Natural killer cell (primary cell): ENCODE measurements around the gene RPL22. TPM values are rescaled to one million over a fixed set of nuclear protein-coding genes. Genes with fewer than 3 reads are reported as not detected.

ENCODE experiments used
- ATAC-seq, 3 donors: fragments of 150-1000 bp in 2 of 3; fragments of 200-7000 bp in 1 of 3; cut with Tn5 transposase; 1 replicate in 1 of 3; 2 replicates in 2 of 3; pipeline ENCODE4 v1.10.0; 2021; ENCODE audit warnings: mild to moderate bottlenecking in 2 of 3, moderate library complexity in 2 of 3
- DNase-seq, 2 donors: peaks; one replicate each; pipeline versions ENCODE4 v3.0.0 to v3.0.0-alpha.2; 2013 to 2021; ENCODE audit warnings: mixed read lengths in 1 of 2
- H3K27ac ChIP-seq: one replicate; pipeline ENCODE4 v1.5.1; 2013; ENCODE audit warnings: mild to moderate bottlenecking, low read length
- H3K27me3 ChIP-seq: one replicate; pipeline ENCODE4 v1.6.1; 2013; ENCODE audit warnings: low read length; ENCODE audit not compliant: control insufficient read depth, insufficient read depth
- H3K36me3 ChIP-seq: one replicate; pipeline ENCODE4 v1.6.1; 2013; ENCODE audit warnings: low read length; ENCODE audit not compliant: control insufficient read depth, insufficient read depth
- H3K4me1 ChIP-seq: one replicate; pipeline ENCODE4 v1.6.1; 2013; ENCODE audit warnings: low read length; ENCODE audit not compliant: control insufficient read depth, insufficient read depth
- H3K4me3 ChIP-seq: one replicate; pipeline ENCODE4 v1.5.1; 2013; ENCODE audit warnings: low read length
- H3K9me3 ChIP-seq: one replicate; pipeline ENCODE4 v1.6.1; 2013; ENCODE audit warnings: low read length; ENCODE audit not compliant: control insufficient read depth, insufficient read depth
- H3K27ac Mint-ChIP-seq, 2 donors: one replicate each; pipeline ENCODE4 v1.8.0; 2022; ENCODE audit warnings: mild to moderate bottlenecking in 2 of 2, mixed read lengths in 2 of 2, moderate library complexity in 1 of 2
- H3K27me3 Mint-ChIP-seq, 2 donors: one replicate each; pipeline ENCODE4 v1.8.0; 2022; ENCODE audit warnings: low read depth in 2 of 2, mixed read lengths in 2 of 2
- H3K36me3 Mint-ChIP-seq: one replicate; pipeline ENCODE4 v1.8.0; 2022; ENCODE audit warnings: mixed read lengths
- H3K4me1 Mint-ChIP-seq, 2 donors: one replicate each; pipeline ENCODE4 v1.8.0; 2022; ENCODE audit warnings: mixed read lengths in 2 of 2
- H3K4me3 Mint-ChIP-seq: one replicate; pipeline ENCODE4 v1.8.0; 2022; ENCODE audit warnings: mild to moderate bottlenecking, moderate library complexity, mixed read lengths
- H3K9me3 Mint-ChIP-seq, 2 donors: one replicate each; pipeline ENCODE4 v1.8.0; 2022; ENCODE audit warnings: mixed read lengths in 2 of 2
- WGBS: methylation state at CpG from one replicate; pipeline ENCODE4 v1.1.7; 2013; ENCODE audit warnings: missing lambda C conversion rate; ENCODE audit not compliant: insufficient coverage; 5-methylcytosine and 5-hydroxymethylcytosine counted together
- intact Hi-C: fragments of 100-400 bp; cut with micrococcal nuclease; formaldehyde crosslinking; loops from one replicate; pipeline ENCODE4 v1.14.2; 2022
- total RNA-seq, 4 donors: library from RNA; stranded (reverse); fragments of 120-200 nt in 1 of 4; gene quantifications; one replicate each; pipeline versions ENCODE4 v1.2.3 to v1.2.4, GENCODE V29; 2013 to 2022
- TF ChIP-seq, protein P1 (sequence below): fragments of 200-600 bp; IDR thresholded peaks from one replicate; pipeline ENCODE4 v1.8.0; 2022; ENCODE audit warnings: antibody characterized with exemption

Gene RPL22
- total RNA-seq, 3 donors from 2014 or later (not counting 1 experiment from before 2014, with no cell fraction given), result 210 to 239 (median 228) TPM

DNA sequence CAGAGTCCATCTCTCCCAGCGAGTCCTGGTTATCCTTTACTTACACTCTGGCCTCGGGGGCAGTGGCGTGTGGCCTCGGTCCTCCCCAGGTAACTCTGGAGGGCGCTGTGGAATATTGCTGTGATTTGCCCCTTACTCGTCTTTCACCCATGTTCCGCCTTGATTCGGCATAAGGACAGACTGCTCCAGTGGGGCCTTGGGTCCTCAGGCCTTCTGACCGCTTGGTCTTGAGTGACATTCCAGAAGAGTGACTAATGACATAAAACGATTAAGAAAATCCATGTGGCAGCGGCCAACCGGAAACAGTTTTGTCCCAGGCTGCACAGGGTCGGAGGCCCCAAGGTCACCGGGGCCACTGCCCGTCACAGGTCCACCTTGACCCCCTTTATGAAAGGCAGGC is 25.3 kb upstream of the RPL22 start:
- Mint-ChIP-seq H3K36me3 (peaks cover 6% of the 10 kb centered on the region), H3K9me3 (no peaks in the 10 kb centered on the region), H3K4me3 (no peak overlapping the region), H3K27me3 (no peaks in the 10 kb centered on the region), H3K4me1 (peaks cover 0 to 5% of the 10 kb centered on the region in 2 donors), H3K27ac (no peak overlapping the region)
- DNase-seq (no peak), ATAC-seq (no peak)
- no peaks in the 10 kb centered on the region for H3K9me3 ChIP-seq
- no peak overlapping the region for H3K4me3 ChIP-seq
- H3K27ac ChIP-seq, result no peak overlapping the region
- peaks cover 38% of the 10 kb centered on the region for H3K36me3 ChIP-seq
- 97% methylated on average over 15 of the region's 15 CpGs for WGBS
- TF ChIP-seq, protein P1, sequence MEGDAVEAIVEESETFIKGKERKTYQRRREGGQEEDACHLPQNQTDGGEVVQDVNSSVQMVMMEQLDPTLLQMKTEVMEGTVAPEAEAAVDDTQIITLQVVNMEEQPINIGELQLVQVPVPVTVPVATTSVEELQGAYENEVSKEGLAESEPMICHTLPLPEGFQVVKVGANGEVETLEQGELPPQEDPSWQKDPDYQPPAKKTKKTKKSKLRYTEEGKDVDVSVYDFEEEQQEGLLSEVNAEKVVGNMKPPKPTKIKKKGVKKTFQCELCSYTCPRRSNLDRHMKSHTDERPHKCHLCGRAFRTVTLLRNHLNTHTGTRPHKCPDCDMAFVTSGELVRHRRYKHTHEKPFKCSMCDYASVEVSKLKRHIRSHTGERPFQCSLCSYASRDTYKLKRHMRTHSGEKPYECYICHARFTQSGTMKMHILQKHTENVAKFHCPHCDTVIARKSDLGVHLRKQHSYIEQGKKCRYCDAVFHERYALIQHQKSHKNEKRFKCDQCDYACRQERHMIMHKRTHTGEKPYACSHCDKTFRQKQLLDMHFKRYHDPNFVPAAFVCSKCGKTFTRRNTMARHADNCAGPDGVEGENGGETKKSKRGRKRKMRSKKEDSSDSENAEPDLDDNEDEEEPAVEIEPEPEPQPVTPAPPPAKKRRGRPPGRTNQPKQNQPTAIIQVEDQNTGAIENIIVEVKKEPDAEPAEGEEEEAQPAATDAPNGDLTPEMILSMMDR, result no peak
- no peaks in the 10 kb centered on the region for H3K27me3 ChIP-seq
- intact Hi-C loops, result no loop called here
- no peaks in the 10 kb centered on the region for H3K4me1 ChIP-seq

DNA sequence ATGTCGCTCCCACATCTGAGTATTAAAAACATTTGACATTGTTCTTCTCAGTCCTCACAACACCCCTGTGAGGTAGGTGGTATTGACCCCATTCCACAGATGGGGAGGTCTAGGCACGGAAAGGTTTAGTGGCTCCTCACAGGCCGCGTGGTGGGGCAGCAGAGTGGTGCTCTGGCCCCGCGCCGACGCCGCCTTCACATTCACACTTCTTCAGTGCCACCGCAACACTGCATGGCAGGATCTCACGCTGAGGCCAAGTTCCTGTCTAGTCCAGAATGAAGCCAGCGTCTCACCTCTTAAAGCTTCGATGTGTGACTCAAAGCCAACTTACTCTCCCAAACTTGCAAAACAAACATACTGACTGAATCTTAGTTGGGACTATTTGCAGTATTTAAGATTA is 24.2 kb upstream of the RPL22 start:
- no peak overlapping the region for H3K27ac Mint-ChIP-seq
- H3K27me3 ChIP-seq, result no peaks in the 10 kb centered on the region
- WGBS, result 95% methylated on average over 12 of the region's 13 CpGs

DNA sequence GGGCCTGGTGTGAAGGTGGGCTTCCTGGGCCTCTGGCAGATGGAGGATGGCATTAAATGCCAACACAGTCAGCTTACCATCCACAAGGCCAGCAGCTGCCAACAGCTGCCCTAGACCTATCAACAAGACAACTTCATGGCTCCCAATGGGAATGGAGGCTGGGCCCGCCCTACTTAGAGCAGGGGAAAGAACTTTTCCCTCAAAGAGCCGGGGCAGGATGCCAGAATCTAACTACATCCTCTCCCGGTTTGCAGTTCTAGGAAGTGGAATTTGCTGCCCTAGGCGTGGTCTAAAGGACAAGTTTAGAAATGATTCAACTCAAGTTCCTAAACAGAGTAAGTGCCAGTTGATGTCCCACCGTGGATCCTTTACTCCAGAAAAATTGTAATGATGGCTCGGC is 23.2 kb upstream of the RPL22 start:
- TF ChIP-seq, protein P1, result no peak
- Mint-ChIP-seq H3K9me3 (no peaks in the 10 kb centered on the region), H3K4me1 (peaks cover 0 to 5% of the 10 kb centered on the region in 2 donors), H3K27ac (no peak overlapping the region), H3K4me3 (no peak overlapping the region), H3K36me3 (peaks cover 6% of the 10 kb centered on the region), H3K27me3 (no peaks in the 10 kb centered on the region)
- intact Hi-C loops, result no loop called here
- WGBS, result 93% methylated on average over 6 of the region's 6 CpGs
- no peak for ATAC-seq
- Histone ChIP-seq H3K27me3 (no peaks in the 10 kb centered on the region), H3K4me1 (no peaks in the 10 kb centered on the region), H3K9me3 (no peaks in the 10 kb centered on the region), H3K27ac (no peak overlapping the region), H3K4me3 (no peak overlapping the region), H3K36me3 (peaks cover 31% of the 10 kb centered on the region)
- no peak for DNase-seq

More for the DNA sequence above, 24.2 kb upstream of the RPL22 start:
- Histone ChIP-seq H3K4me3 (no peak overlapping the region), H3K27ac (no peak overlapping the region), H3K36me3 (peaks cover 35% of the 10 kb centered on the region), H3K9me3 (no peaks in the 10 kb centered on the region), H3K4me1 (no peaks in the 10 kb centered on the region)
- H3K4me1 Mint-ChIP-seq, result peaks cover 0 to 5% of the 10 kb centered on the region in 2 donors
- intact Hi-C loops, result no loop called here
- TF ChIP-seq, protein P1, result no peak
- H3K4me3 Mint-ChIP-seq, result no peak overlapping the region
- peaks cover 6% of the 10 kb centered on the region for H3K36me3 Mint-ChIP-seq
- H3K27me3 Mint-ChIP-seq, result no peaks in the 10 kb centered on the region
- no peaks in the 10 kb centered on the region for H3K9me3 Mint-ChIP-seq
- ATAC-seq (no peak), DNase-seq (no peak)

DNA sequence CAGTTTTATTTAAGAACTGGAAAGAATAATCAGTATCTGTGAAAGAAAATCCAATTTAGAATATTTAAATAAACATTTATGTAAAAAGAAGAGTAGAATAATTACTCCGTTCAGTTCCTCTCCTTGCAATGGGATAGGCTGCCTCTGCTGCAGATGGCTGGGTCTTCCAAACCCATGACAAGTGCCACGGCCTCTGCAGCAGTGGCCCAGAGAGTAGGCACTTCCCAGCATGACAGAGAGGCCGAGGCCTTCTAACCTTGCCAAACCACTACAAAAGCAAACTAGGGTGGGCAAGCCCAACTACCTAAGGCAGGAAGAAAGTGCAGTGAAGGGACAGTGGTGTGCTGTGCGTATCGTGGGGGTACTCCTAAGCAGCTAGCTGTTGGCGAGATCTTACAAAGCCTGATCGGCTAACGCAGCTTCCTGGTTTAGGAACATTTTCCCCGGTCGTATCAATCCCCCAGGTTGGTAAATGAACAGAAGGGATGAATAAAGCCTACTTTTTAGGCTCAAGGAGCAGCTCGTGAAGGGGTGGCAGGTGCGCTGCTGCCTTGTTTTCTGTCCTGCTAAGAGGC is 21.9 kb upstream of the RPL22 start:
- Histone ChIP-seq H3K4me1 (no peaks in the 10 kb centered on the region), H3K4me3 (no peak overlapping the region), H3K36me3 (peaks cover 20% of the 10 kb centered on the region), H3K27ac (no peak overlapping the region), H3K27me3 (no peaks in the 10 kb centered on the region), H3K9me3 (no peaks in the 10 kb centered on the region)
- WGBS, result 93% methylated on average over 11 of the region's 12 CpGs
- Mint-ChIP-seq H3K4me1 (peaks cover 0 to 5% of the 10 kb centered on the region in 2 donors), H3K4me3 (no peak overlapping the region), H3K27ac (no peak overlapping the region), H3K27me3 (no peaks in the 10 kb centered on the region), H3K36me3 (peaks cover 6% of the 10 kb centered on the region), H3K9me3 (no peaks in the 10 kb centered on the region)
- intact Hi-C loops, result no loop called here
- TF ChIP-seq, protein P1, result no peak
- no peak for ATAC-seq
- DNase-seq, result no peak
